ENCODE measurements around the gene COL6A1.
"Not testable (repeated sequence)": the region's sequence is repeated elsewhere in the genome, so short reads cannot be mapped to it uniquely, and the experiment has no call there.

COL6A1 gene

DNA sequence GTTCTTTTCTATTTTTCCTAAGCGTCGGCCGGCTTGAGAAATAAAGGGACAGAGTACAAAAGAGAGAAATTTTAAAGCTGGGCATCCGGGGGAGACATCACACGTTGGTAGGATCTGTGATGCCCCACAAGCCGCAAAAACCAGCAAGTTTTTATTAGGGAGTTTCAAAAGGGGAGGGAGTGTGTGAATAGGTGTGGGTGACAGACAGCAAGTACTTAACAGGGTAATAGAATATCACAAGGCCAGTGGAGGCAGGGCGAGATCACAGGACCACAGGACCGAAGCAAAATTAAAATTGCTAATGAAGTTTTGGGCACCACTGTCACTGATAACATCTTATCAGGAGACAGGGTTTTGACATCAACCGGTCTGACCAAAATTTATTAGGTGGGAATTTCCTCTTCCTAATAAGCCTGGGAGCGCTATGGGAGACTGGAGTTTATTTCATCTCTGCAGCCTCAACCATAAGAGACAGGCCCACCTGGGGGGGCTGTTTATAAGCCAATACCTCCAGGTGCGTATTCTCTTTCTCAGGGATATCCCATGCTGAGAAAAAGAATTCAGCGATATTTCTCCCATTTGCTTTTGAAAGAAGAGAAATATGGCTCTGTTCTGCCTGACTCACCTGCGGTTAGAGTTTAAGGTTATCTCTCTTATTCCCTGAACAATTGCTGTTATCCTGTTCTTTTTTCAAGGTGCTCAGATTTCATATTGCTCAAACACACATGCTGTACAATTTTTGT, 5.7 kb upstream of the COL6A1 start:
- Histone ChIP-seq H3K4me1 (ENCODE audit: control insufficient read depth, insufficient read depth, low read length) (peaks cover 68% of the 10 kb centered on the region), H3K27ac (ENCODE audit: low read length) (peak overlapping the region; percentile 96), H3K9ac (ENCODE audit: low read length in 2 of 2) (peak overlapping the region in 1 of 2 donors; percentile 84)
- H3K9me3 ChIP-seq (ENCODE audit: control insufficient read depth in 2 of 2, low read length in 2 of 2); H3K36me3 ChIP-seq (ENCODE audit: control insufficient read depth in 2 of 2, insufficient read depth in 2 of 2, low read length in 2 of 2); H3K27me3 ChIP-seq (ENCODE audit: control insufficient read depth in 1 of 2, insufficient read depth in 2 of 2, low read length in 2 of 2); H3K4me3 ChIP-seq (ENCODE audit: low read length in 2 of 2): not testable (repeated sequence)

DNA sequence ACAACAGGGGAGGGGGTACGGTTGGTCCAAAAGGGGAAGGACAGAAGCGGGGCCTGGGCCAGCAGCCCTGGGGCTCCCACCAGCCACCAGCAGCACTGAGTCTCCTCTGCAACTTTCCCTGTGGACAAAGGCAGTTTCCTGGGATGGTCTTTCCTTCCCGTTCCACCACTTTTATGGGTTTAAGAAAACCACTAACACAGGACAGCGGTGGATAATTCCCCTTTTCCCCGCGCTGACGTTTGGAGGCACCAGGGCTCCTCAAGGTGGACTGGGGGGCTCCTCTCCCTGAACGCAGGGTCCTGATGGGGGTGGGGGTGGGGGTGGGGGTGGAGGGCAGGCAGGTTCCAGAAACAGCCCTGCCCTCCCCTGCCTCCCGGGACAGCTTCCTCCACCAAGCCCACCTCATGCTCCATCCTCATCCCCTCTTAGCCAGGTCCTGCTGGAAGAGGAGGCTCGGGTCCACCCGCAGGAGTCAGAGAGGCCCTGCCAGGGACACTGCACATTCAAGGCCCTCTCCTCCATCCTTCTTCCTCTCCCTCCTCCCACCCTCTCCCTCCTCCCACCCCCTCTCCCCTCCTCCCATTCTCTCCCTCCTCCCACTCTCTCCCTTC, 4.8 kb upstream of the COL6A1 start:
- Histone ChIP-seq H3K4me3 (ENCODE audit: low read length in 2 of 2) (no peak overlapping the region), H3K27me3 (ENCODE audit: control insufficient read depth in 1 of 2, insufficient read depth in 2 of 2, low read length in 2 of 2) (no peaks in the 10 kb centered on the region), H3K36me3 (ENCODE audit: control insufficient read depth in 2 of 2, insufficient read depth in 2 of 2, low read length in 2 of 2) (no peaks in the 10 kb centered on the region), H3K9ac (ENCODE audit: low read length in 2 of 2) (no peak overlapping the region), H3K27ac (ENCODE audit: low read length) (no peak overlapping the region), H3K4me1 (ENCODE audit: control insufficient read depth, insufficient read depth, low read length) (peaks cover 62% of the 10 kb centered on the region), H3K9me3 (ENCODE audit: control insufficient read depth in 2 of 2, low read length in 2 of 2) (no peaks in the 10 kb centered on the region)

DNA sequence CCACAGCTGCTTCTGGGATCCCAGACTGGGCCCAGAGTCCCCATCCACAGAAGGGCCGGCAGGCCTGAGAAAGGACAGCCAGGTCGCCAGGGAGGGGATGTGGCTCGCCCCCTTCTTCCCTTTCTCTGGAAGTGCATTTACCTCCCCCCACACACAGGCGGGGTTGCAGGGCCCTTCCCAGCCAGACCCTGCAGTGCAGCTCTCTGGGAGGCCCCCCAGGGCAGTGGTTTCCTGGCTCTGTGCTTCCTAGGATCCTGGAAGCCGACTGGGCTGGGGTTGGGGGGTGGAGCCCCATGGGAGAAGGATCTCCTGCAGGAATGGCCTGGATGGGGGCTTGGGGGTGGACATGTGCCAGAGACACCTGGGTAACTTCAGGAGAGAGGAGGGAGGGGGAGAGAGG, 4.2 kb upstream of the COL6A1 start:
- Histone ChIP-seq H3K27ac (ENCODE audit: low read length) (peak overlapping the region; percentile 71), H3K36me3 (ENCODE audit: control insufficient read depth in 2 of 2, insufficient read depth in 2 of 2, low read length in 2 of 2) (no peaks in the 10 kb centered on the region), H3K27me3 (ENCODE audit: control insufficient read depth in 1 of 2, insufficient read depth in 2 of 2, low read length in 2 of 2) (no peaks in the 10 kb centered on the region), H3K9me3 (ENCODE audit: control insufficient read depth in 2 of 2, low read length in 2 of 2) (no peaks in the 10 kb centered on the region), H3K4me1 (ENCODE audit: control insufficient read depth, insufficient read depth, low read length) (peaks cover 56% of the 10 kb centered on the region), H3K9ac (ENCODE audit: low read length in 2 of 2) (peak overlapping the region in 1 of 2 donors; percentile 28), H3K4me3 (ENCODE audit: low read length in 2 of 2) (peak overlapping the region in 1 of 2 donors; percentile 29)

DNA sequence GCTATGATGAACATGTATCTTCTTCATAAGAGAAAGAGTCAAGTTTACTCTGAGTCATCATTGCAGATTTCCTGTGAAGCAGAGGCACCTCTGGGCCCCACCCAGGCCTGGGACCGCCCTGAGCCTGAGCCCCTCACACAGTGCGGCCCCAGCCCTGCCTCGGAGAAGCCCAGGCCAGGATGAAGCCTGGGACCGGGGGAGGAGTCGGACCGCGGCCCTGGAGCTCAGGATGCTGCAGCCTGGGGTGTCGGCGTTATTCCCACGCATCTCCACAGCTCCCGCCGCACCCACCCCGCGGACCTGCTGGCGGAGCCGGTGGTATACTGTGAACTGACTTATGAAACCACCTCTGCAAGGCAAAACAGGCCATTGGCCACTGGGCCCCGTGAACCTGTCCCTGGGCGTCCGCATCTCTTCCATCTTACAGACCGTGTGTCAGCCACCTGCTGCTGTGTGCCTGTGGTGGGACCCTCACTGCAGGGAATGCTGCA, 2.4 kb upstream of the COL6A1 start:
- H3K4me1 ChIP-seq (ENCODE audit: control insufficient read depth, insufficient read depth, low read length), result peaks cover 54% of the 10 kb centered on the region
- H3K4me3 ChIP-seq (ENCODE audit: low read length in 2 of 2), result no peak overlapping the region
- H3K9ac ChIP-seq (ENCODE audit: low read length in 2 of 2), result peak overlapping the region in 1 of 2 donors; percentile 21
- peaks cover under 1 to 1% of the 10 kb centered on the region in 2 donors for H3K36me3 ChIP-seq (ENCODE audit: control insufficient read depth in 2 of 2, insufficient read depth in 2 of 2, low read length in 2 of 2)
- H3K27me3 ChIP-seq (ENCODE audit: control insufficient read depth in 1 of 2, insufficient read depth in 2 of 2, low read length in 2 of 2), result no peaks in the 10 kb centered on the region
- peak overlapping the region; percentile 76 for H3K27ac ChIP-seq (ENCODE audit: low read length)
- H3K9me3 ChIP-seq (ENCODE audit: control insufficient read depth in 2 of 2, low read length in 2 of 2), result no peaks in the 10 kb centered on the region

DNA sequence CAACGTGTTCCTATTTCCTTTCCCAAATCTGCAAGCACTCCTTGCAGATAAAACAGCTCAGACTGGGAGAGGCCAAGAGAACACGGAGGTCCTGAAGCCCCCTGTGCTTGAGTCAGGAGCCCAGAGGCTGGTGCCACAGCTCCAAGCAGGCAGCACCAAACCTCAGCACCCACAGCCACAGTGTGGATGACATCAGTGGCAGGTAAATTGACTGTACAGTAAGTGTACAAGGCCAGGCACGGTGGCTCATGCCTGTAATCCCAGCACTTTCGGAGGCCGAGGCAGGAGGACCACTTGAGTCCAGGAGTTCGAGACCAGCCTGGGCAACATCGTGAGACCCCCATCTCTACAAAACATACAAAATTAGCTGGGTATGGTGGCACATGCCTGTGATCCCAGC, 1.9 kb upstream of the COL6A1 start:
- peaks cover 54% of the 10 kb centered on the region for H3K4me1 ChIP-seq (ENCODE audit: control insufficient read depth, insufficient read depth, low read length)
- H3K27ac ChIP-seq (ENCODE audit: low read length), result peak overlapping the region; percentile 92
- no peaks in the 10 kb centered on the region for H3K27me3 ChIP-seq (ENCODE audit: control insufficient read depth in 1 of 2, insufficient read depth in 2 of 2, low read length in 2 of 2)

DNA sequence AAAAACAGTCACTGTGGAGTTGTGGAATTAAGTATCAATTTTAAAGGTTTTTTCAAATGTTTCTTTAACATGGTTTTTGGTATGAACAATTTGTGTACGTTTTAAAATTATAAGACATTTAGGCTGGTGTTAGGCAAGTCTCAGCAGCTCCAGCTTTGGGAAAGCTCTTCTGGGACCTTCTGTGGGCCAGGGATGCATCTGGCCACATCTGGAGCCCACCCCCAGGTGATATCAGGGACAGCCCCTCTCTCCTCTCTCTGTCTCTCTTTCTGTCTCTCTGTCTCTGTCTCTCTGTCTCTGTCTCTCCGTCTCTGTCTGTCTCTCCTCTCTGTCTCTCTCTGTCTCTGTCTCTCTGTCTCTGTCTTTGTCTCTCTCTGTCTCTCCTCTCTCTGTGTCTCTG, 1.3 kb upstream of the COL6A1 start:
- Histone ChIP-seq H3K9me3 (ENCODE audit: control insufficient read depth in 2 of 2, low read length in 2 of 2) (no peaks in the 10 kb centered on the region), H3K27ac (ENCODE audit: low read length) (peak overlapping the region; percentile 92), H3K4me3 (ENCODE audit: low read length in 2 of 2) (no peak overlapping the region), H3K36me3 (ENCODE audit: control insufficient read depth in 2 of 2, insufficient read depth in 2 of 2, low read length in 2 of 2) (peaks cover 10 to 12% of the 10 kb centered on the region in 2 donors), H3K27me3 (ENCODE audit: control insufficient read depth in 1 of 2, insufficient read depth in 2 of 2, low read length in 2 of 2) (no peaks in the 10 kb centered on the region), H3K4me1 (ENCODE audit: control insufficient read depth, insufficient read depth, low read length) (peaks cover 54% of the 10 kb centered on the region), H3K9ac (ENCODE audit: low read length in 2 of 2) (peak overlapping the region; percentile 85 to 98)

More for the DNA sequence above, 1.9 kb upstream of the COL6A1 start:
- no peaks in the 10 kb centered on the region for H3K9me3 ChIP-seq (ENCODE audit: control insufficient read depth in 2 of 2, low read length in 2 of 2)
- peaks cover 3 to 6% of the 10 kb centered on the region in 2 donors for H3K36me3 ChIP-seq (ENCODE audit: control insufficient read depth in 2 of 2, insufficient read depth in 2 of 2, low read length in 2 of 2)
- no peak overlapping the region for H3K4me3 ChIP-seq (ENCODE audit: low read length in 2 of 2)
- peak overlapping the region in 1 of 2 donors; percentile 21 for H3K9ac ChIP-seq (ENCODE audit: low read length in 2 of 2)

DNA sequence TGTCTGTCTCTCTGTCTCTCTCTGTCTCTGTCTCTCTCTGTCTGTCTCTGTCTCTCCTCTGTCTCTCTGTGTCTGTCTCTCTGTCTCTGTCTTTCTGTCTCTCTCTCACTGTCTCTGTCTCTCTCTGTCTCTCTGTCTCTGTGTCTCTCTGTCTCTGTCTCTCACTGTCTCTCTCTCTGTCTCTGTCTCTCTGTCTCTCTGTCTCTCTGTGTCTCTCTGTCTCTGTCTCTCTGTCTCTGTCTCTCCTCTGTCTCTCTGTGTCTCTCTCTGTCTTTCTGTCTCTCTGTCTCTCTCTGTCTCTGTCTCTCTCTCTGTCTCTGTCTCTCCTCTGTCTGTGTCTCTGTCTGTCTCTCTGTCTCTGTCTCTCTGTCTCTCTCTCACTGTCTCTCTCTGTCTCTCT, 873 bp upstream of the COL6A1 start:
- peak overlapping the region; percentile 85 to 98 for H3K9ac ChIP-seq (ENCODE audit: low read length in 2 of 2)
- peaks cover 14 to 16% of the 10 kb centered on the region in 2 donors for H3K36me3 ChIP-seq (ENCODE audit: control insufficient read depth in 2 of 2, insufficient read depth in 2 of 2, low read length in 2 of 2)
- peak overlapping the region; percentile 92 for H3K27ac ChIP-seq (ENCODE audit: low read length)
- peaks cover 56% of the 10 kb centered on the region for H3K4me1 ChIP-seq (ENCODE audit: control insufficient read depth, insufficient read depth, low read length)
- H3K27me3 ChIP-seq (ENCODE audit: control insufficient read depth in 1 of 2, insufficient read depth in 2 of 2, low read length in 2 of 2), result no peaks in the 10 kb centered on the region
- no peaks in the 10 kb centered on the region for H3K9me3 ChIP-seq (ENCODE audit: control insufficient read depth in 2 of 2, low read length in 2 of 2)
- peak overlapping the region; percentile 79 to 94 for H3K4me3 ChIP-seq (ENCODE audit: low read length in 2 of 2)

DNA sequence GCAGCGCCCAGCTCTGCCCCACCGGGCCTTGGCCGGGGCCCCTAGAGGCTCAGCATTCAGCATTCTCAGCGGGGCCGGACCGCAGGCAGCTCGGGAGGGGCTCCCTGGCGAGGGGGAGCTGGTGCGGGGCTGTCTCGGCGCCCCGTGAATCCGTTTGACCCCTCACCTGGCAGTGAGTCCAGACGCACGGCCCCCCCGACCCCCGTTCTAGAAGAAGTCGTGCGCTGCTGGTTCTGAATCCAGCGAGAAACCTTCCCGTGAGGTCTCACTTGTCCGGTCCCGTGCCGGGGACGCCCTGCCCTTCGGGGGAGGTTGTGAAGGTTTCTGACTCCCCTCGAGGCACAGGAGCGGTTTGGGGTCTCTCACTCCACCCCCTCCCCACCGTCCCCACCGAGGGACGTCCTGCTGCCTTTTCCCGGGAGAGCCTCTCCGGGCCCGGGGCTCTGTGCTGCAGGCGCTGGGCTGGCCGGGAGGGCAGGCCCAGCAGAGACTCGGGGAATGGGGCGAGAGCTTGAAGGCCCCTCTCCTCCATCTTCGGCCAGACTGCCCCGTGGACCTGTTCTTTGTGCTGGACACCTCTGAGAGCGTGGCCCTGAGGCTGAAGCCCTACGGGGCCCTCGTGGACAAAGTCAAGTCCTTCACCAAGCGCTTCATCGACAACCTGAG, 655 bp downstream of the COL6A1 start:
- Histone ChIP-seq H3K9ac (ENCODE audit: low read length in 2 of 2) (peak overlapping the region; percentile 84 to 91), H3K9me3 (ENCODE audit: control insufficient read depth in 2 of 2, low read length in 2 of 2) (no peaks in the 10 kb centered on the region), H3K36me3 (ENCODE audit: control insufficient read depth in 2 of 2, insufficient read depth in 2 of 2, low read length in 2 of 2) (peaks cover 29 to 30% of the 10 kb centered on the region in 2 donors), H3K4me3 (ENCODE audit: low read length in 2 of 2) (peak overlapping the region; percentile 87 to 92), H3K27ac (ENCODE audit: low read length) (peak overlapping the region; percentile 88), H3K4me1 (ENCODE audit: control insufficient read depth, insufficient read depth, low read length) (peaks cover 69% of the 10 kb centered on the region), H3K27me3 (ENCODE audit: control insufficient read depth in 1 of 2, insufficient read depth in 2 of 2, low read length in 2 of 2) (no peaks in the 10 kb centered on the region)

DNA sequence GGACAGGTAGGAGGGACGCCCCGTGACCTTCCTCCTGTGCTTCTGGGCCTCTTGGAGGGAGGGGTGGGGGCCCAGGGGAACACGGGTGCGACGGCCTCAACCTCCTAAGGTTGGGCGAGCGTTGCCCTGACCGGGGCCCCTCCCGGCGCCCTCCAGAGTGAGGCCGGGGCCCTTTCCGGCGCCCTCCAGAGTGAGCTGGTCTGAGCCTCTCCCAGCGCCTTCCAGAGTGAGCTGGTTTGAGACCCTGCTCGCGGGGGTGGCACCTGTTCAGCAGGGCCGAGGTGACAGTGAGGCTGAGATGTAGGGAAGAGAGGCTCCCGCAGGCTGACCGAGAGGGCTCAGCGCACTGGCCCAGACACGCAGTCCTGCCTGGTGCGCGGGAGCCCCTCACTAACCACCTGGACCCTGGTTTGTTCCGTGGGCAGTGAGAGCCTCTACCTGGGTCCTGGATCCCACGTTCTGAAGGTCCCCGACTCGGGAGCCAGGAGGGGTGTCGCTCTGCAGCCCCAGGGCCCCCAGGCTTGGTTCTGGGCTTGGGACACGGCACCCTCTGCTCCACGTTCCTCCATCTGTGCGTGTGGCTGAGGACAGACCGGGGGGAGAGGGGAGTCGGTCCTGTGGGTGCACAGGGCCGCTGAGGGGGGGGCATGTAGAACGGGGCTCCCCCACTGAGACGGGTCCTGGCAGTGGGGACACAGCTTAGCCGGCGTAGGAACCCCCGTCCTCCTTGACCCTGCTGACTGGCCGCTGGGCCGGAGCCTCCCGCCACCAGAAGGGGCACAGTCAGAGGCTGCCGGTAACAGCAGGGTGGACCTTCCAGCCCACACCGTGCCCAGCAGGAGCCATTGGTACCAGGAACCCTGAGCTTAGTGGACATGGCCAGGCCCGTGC, 1.4 kb downstream of the COL6A1 start:
- peaks cover 68% of the 10 kb centered on the region for H3K4me1 ChIP-seq (ENCODE audit: control insufficient read depth, insufficient read depth, low read length)
- H3K27ac ChIP-seq (ENCODE audit: low read length), result peak overlapping the region; percentile 88
- H3K9ac ChIP-seq (ENCODE audit: low read length in 2 of 2), result peak overlapping the region; percentile 84 to 91

DNA sequence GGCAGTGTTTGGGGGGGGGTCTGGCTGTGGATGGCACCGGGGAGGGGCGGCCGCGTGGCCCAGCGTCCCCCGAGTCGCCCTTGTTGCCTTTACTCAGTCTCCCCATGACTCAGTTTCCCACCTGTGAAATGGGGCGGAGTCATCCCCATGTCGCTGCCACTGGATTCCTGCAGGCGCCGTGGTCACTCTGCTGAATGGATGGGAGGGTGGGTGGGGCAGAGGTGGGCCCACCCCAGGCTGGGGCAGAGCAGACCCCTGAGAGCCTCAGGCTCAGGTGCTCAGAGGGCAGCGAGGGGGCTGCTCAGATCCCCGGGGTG, 2.0 kb downstream of the COL6A1 start:
- peaks cover 65% of the 10 kb centered on the region for H3K4me1 ChIP-seq (ENCODE audit: control insufficient read depth, insufficient read depth, low read length)
- peaks cover 31 to 34% of the 10 kb centered on the region in 2 donors for H3K36me3 ChIP-seq (ENCODE audit: control insufficient read depth in 2 of 2, insufficient read depth in 2 of 2, low read length in 2 of 2)
- peak overlapping the region; percentile 87 to 92 for H3K4me3 ChIP-seq (ENCODE audit: low read length in 2 of 2)
- H3K27ac ChIP-seq (ENCODE audit: low read length), result peak overlapping the region; percentile 89
- no peaks in the 10 kb centered on the region for H3K9me3 ChIP-seq (ENCODE audit: control insufficient read depth in 2 of 2, low read length in 2 of 2)
- H3K9ac ChIP-seq (ENCODE audit: low read length in 2 of 2), result peak overlapping the region; percentile 84 to 91
- H3K27me3 ChIP-seq (ENCODE audit: control insufficient read depth in 1 of 2, insufficient read depth in 2 of 2, low read length in 2 of 2), result no peaks in the 10 kb centered on the region

More for the DNA sequence above, 1.4 kb downstream of the COL6A1 start:
- H3K36me3 ChIP-seq (ENCODE audit: control insufficient read depth in 2 of 2, insufficient read depth in 2 of 2, low read length in 2 of 2), result peaks cover 31% of the 10 kb centered on the region in 2 donors
- H3K27me3 ChIP-seq (ENCODE audit: control insufficient read depth in 1 of 2, insufficient read depth in 2 of 2, low read length in 2 of 2), result no peaks in the 10 kb centered on the region
- H3K9me3 ChIP-seq (ENCODE audit: control insufficient read depth in 2 of 2, low read length in 2 of 2), result no peaks in the 10 kb centered on the region
- H3K4me3 ChIP-seq (ENCODE audit: low read length in 2 of 2), result peak overlapping the region; percentile 87 to 92

Measured in stomach smooth muscle (tissue), 2 donors.